ENCODE measurements around the gene LIPC.

The LIPC gene

GRCh38 chr15:58584789-58585461, 153.1 kb downstream of the LIPC start:
- TF ChIP-seq TCF4 (CRISPR knock-in tag; IDR thresholded peaks at IDR 0.05; ENCODE audit: borderline replicate concordance): no peak
- no peak for TF ChIP-seq SNAI2 (CRISPR knock-in tag; IDR thresholded peaks at IDR 0.05)
- TF ChIP-seq TSHZ2 (CRISPR knock-in tag; IDR thresholded peaks at IDR 0.05): no peak
- no peak for TF ChIP-seq ZNF565 (CRISPR knock-in tag; conservative IDR thresholded peaks at IDR 0.05; ENCODE audit: low read depth)
- TF ChIP-seq BACH2 (CRISPR knock-in tag; IDR thresholded peaks at IDR 0.05; ENCODE audit: borderline replicate concordance): no peak
- no peak for TF ChIP-seq ZFP3 (CRISPR knock-in tag; IDR thresholded peaks at IDR 0.05)
- no peak for TF ChIP-seq PATZ1 (CRISPR knock-in tag; IDR thresholded peaks at IDR 0.05; ENCODE audit: borderline replicate concordance)
- no peak for TF ChIP-seq CREB5 (CRISPR knock-in tag; IDR thresholded peaks at IDR 0.05; ENCODE audit: low read depth)
- no peak for TF ChIP-seq CSDC2 (CRISPR knock-in tag; IDR thresholded peaks at IDR 0.05)
- TF ChIP-seq ARNTL (CRISPR knock-in tag; IDR thresholded peaks at IDR 0.05; ENCODE audit: borderline replicate concordance, low read depth): no peak
- no peak for TF ChIP-seq ISL1 (CRISPR knock-in tag; IDR thresholded peaks at IDR 0.05)
- TF ChIP-seq RARB (CRISPR knock-in tag; IDR thresholded peaks at IDR 0.05): no peak
- TF ChIP-seq PPARA (CRISPR knock-in tag; IDR thresholded peaks at IDR 0.05; ENCODE audit: borderline replicate concordance): no peak
- no peak for TF ChIP-seq POU6F1 (CRISPR knock-in tag; IDR thresholded peaks at IDR 0.05; ENCODE audit: borderline replicate concordance, low read depth)
- no peak for TF ChIP-seq GLIS3 (CRISPR knock-in tag; IDR thresholded peaks at IDR 0.05)
- no peak for TF ChIP-seq ZC3H10 (CRISPR knock-in tag; IDR thresholded peaks at IDR 0.05)
- TF ChIP-seq ZNF8 (CRISPR knock-in tag; IDR thresholded peaks at IDR 0.05): no peak
- TF ChIP-seq ZNF70 (CRISPR knock-in tag; IDR thresholded peaks at IDR 0.05): no peak
- no peak for TF ChIP-seq ZFP30 (CRISPR knock-in tag; IDR thresholded peaks at IDR 0.05)
- no peak for TF ChIP-seq ESRRG (CRISPR knock-in tag; IDR thresholded peaks at IDR 0.05)
- ATAC-seq: no peak

GRCh38 chr15:58585693-58586443, 154.1 kb downstream of the LIPC start:
- TF ChIP-seq ZNF70 (CRISPR knock-in tag; IDR thresholded peaks at IDR 0.05): no peak
- no peak for TF ChIP-seq ESRRG (CRISPR knock-in tag; IDR thresholded peaks at IDR 0.05)
- no peak for TF ChIP-seq ZNF8 (CRISPR knock-in tag; IDR thresholded peaks at IDR 0.05)
- TF ChIP-seq ARNTL (CRISPR knock-in tag; IDR thresholded peaks at IDR 0.05; ENCODE audit: borderline replicate concordance, low read depth): no peak
- no peak for TF ChIP-seq TOX (CRISPR knock-in tag; IDR thresholded peaks at IDR 0.05; ENCODE audit: borderline replicate concordance)
- TF ChIP-seq ZNF565 (CRISPR knock-in tag; conservative IDR thresholded peaks at IDR 0.05; ENCODE audit: low read depth): no peak
- TF ChIP-seq ZFP30 (CRISPR knock-in tag; IDR thresholded peaks at IDR 0.05): no peak
- TF ChIP-seq GLIS3 (CRISPR knock-in tag; IDR thresholded peaks at IDR 0.05): no peak
- no peak for TF ChIP-seq ISL1 (CRISPR knock-in tag; IDR thresholded peaks at IDR 0.05)
- no peak for TF ChIP-seq POU6F1 (CRISPR knock-in tag; IDR thresholded peaks at IDR 0.05; ENCODE audit: borderline replicate concordance, low read depth)
- TF ChIP-seq ZFP3 (CRISPR knock-in tag; IDR thresholded peaks at IDR 0.05): no peak
- TF ChIP-seq TCF4 (CRISPR knock-in tag; IDR thresholded peaks at IDR 0.05; ENCODE audit: borderline replicate concordance): no peak
- no peak for TF ChIP-seq CSRNP3 (CRISPR knock-in tag; IDR thresholded peaks at IDR 0.05)
- TF ChIP-seq SNAI2 (CRISPR knock-in tag; IDR thresholded peaks at IDR 0.05): no peak
- no peak for TF ChIP-seq BACH2 (CRISPR knock-in tag; IDR thresholded peaks at IDR 0.05; ENCODE audit: borderline replicate concordance)
- no peak for TF ChIP-seq CREB5 (CRISPR knock-in tag; IDR thresholded peaks at IDR 0.05; ENCODE audit: low read depth)
- TF ChIP-seq ZC3H10 (CRISPR knock-in tag; IDR thresholded peaks at IDR 0.05): no peak
- no peak for TF ChIP-seq RARB (CRISPR knock-in tag; IDR thresholded peaks at IDR 0.05)
- ATAC-seq: no peak

Data from SK-N-SH treated with all-trans-retinoic acid at 6 μM for 48 hours (cell line).